SK-N-SH treated with all-trans-retinoic acid at 6 μM for 48 hours (cell line): ENCODE measurements around the gene NPAS2.

Experiments
- ATAC-seq: fragments of 200-7000 bp; cut with Tn5 transposase; 3 replicates; pipeline ENCODE4 v1.9.1; 2020; ENCODE audit warnings: mild to moderate bottlenecking, moderate library complexity
- ARNTL ChIP-seq: fragments of 450-650 bp; formaldehyde crosslinking; IDR thresholded peaks from 2 replicates; pipeline ENCODE4 v1.5.0; 2020; ENCODE audit warnings: low read depth, mild to moderate bottlenecking, moderate library complexity, borderline replicate concordance
- BACH2 ChIP-seq: fragments of 250-450 bp; sonication (Bioruptor Pico); IDR thresholded peaks from 2 replicates; pipeline ENCODE4 v1.9.0; 2021; ENCODE audit warnings: mild to moderate bottlenecking, borderline replicate concordance
- ESRRG ChIP-seq: fragments of 250-450 bp; sonication (Bioruptor Pico); IDR thresholded peaks from 2 replicates; pipeline ENCODE4 v1.6.1; 2021; ENCODE audit warnings: mild to moderate bottlenecking
- GLIS3 ChIP-seq: fragments of 250-450 bp; sonication (Bioruptor Pico); IDR thresholded peaks from 2 replicates; pipeline ENCODE4 v1.5.0; 2020; ENCODE audit warnings: mild to moderate bottlenecking, moderate library complexity
- ISL1 ChIP-seq: fragments of 250-450 bp; sonication (Bioruptor Pico); IDR thresholded peaks from 2 replicates; pipeline ENCODE4 v2.1.2; 2022; ENCODE audit warnings: mild to moderate bottlenecking, moderate library complexity
- OSR1 ChIP-seq: fragments of 250-450 bp; sonication (Bioruptor Pico); IDR thresholded peaks from 2 replicates; pipeline ENCODE4 v1.8.0; 2022; ENCODE audit warnings: moderate library complexity, mild to moderate bottlenecking, inconsistent platforms
- PPARA ChIP-seq: fragments of 250-450 bp; sonication (Bioruptor Pico); IDR thresholded peaks from 2 replicates; pipeline ENCODE4 v1.5.0; 2020; ENCODE audit warnings: mild to moderate bottlenecking, borderline replicate concordance
- SNAI2 ChIP-seq: fragments of 250-450 bp; sonication (Bioruptor Pico); IDR thresholded peaks from 2 replicates; pipeline ENCODE4 v1.5.0; 2020; ENCODE audit warnings: mild to moderate bottlenecking, moderate library complexity
- TCF4 ChIP-seq: fragments of 250-450 bp; sonication (Bioruptor Pico); IDR thresholded peaks from 2 replicates; pipeline ENCODE4 v1.8.0; 2021; ENCODE audit warnings: mild to moderate bottlenecking, moderate library complexity, borderline replicate concordance
- TOX ChIP-seq: fragments of 250-450 bp; sonication (Bioruptor Pico); IDR thresholded peaks from 2 replicates; pipeline ENCODE4 v1.8.0; 2021; ENCODE audit warnings: mild to moderate bottlenecking, moderate library complexity, borderline replicate concordance
- ZC3H10 ChIP-seq: fragments of 250-450 bp; sonication (Bioruptor Pico); IDR thresholded peaks from 2 replicates; pipeline ENCODE4 v1.5.1; 2021; ENCODE audit warnings: mild to moderate bottlenecking, moderate library complexity
- ZFP3 ChIP-seq: fragments of 250-450 bp; sonication (Bioruptor Pico); IDR thresholded peaks from 2 replicates; pipeline ENCODE4 v1.5.0; 2020; ENCODE audit warnings: mild to moderate bottlenecking, moderate library complexity
- ZNF565 ChIP-seq: fragments of 450-650 bp; formaldehyde crosslinking; conservative IDR thresholded peaks from 2 replicates; pipeline ENCODE4 v1.5.0; 2020; ENCODE audit warnings: low read depth, mild to moderate bottlenecking, moderate library complexity
- ZNF70 ChIP-seq: fragments of 450-650 bp; formaldehyde crosslinking; IDR thresholded peaks from 2 replicates; pipeline ENCODE4 v1.5.0; 2020; ENCODE audit warnings: mild to moderate bottlenecking, moderate library complexity
- ZNF8 ChIP-seq: fragments of 450-650 bp; formaldehyde crosslinking; IDR thresholded peaks from 2 replicates; pipeline ENCODE4 v1.5.0; 2020; ENCODE audit warnings: mild to moderate bottlenecking, moderate library complexity
- TF ChIP-seq, protein P1 (sequence below): fragments of 250-450 bp; sonication (Bioruptor Pico); IDR thresholded peaks from 2 replicates; pipeline ENCODE4 v1.5.0; 2020; ENCODE audit warnings: mild to moderate bottlenecking, moderate library complexity
- TF ChIP-seq, protein P2 (sequence below): fragments of 250-450 bp; sonication (Bioruptor Pico); IDR thresholded peaks from 2 replicates; pipeline ENCODE4 v1.8.0; 2021; ENCODE audit warnings: low read depth, mild to moderate bottlenecking, moderate library complexity, borderline replicate concordance
- TF ChIP-seq, protein P3 (sequence below): fragments of 250-450 bp; sonication (Bioruptor Pico); IDR thresholded peaks from 2 replicates; pipeline ENCODE4 v1.5.1; 2020; ENCODE audit warnings: low read depth, mild to moderate bottlenecking, moderate library complexity

The NPAS2 gene

DNA sequence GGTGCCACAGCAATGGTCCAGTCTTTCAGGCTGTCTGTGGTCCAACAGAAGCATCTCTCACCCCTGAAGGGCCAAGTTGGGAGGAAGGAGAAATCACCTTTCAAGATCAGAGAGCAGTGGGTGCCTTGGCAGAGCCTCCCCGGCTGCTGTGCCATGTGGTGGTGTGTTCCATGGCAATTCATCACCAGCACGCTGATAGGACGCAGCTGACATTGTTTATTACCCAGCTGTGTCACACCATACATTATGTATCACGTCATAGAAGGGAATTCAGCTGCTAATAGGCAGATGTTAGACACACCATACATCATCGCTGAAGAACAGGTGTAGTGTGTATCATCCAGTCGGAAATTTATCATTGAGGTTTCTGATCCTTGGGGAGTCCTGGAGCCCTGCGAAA is 152.5 kb downstream of the NPAS2 start:
- TF ChIP-seq, protein P1, sequence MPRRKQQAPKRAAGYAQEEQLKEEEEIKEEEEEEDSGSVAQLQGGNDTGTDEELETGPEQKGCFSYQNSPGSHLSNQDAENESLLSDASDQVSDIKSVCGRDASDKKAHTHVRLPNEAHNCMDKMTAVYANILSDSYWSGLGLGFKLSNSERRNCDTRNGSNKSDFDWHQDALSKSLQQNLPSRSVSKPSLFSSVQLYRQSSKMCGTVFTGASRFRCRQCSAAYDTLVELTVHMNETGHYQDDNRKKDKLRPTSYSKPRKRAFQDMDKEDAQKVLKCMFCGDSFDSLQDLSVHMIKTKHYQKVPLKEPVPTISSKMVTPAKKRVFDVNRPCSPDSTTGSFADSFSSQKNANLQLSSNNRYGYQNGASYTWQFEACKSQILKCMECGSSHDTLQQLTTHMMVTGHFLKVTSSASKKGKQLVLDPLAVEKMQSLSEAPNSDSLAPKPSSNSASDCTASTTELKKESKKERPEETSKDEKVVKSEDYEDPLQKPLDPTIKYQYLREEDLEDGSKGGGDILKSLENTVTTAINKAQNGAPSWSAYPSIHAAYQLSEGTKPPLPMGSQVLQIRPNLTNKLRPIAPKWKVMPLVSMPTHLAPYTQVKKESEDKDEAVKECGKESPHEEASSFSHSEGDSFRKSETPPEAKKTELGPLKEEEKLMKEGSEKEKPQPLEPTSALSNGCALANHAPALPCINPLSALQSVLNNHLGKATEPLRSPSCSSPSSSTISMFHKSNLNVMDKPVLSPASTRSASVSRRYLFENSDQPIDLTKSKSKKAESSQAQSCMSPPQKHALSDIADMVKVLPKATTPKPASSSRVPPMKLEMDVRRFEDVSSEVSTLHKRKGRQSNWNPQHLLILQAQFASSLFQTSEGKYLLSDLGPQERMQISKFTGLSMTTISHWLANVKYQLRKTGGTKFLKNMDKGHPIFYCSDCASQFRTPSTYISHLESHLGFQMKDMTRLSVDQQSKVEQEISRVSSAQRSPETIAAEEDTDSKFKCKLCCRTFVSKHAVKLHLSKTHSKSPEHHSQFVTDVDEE: no peak
- TF ChIP-seq ESRRG (CRISPR knock-in tag) (no peak), GLIS3 (CRISPR knock-in tag) (no peak)

DNA sequence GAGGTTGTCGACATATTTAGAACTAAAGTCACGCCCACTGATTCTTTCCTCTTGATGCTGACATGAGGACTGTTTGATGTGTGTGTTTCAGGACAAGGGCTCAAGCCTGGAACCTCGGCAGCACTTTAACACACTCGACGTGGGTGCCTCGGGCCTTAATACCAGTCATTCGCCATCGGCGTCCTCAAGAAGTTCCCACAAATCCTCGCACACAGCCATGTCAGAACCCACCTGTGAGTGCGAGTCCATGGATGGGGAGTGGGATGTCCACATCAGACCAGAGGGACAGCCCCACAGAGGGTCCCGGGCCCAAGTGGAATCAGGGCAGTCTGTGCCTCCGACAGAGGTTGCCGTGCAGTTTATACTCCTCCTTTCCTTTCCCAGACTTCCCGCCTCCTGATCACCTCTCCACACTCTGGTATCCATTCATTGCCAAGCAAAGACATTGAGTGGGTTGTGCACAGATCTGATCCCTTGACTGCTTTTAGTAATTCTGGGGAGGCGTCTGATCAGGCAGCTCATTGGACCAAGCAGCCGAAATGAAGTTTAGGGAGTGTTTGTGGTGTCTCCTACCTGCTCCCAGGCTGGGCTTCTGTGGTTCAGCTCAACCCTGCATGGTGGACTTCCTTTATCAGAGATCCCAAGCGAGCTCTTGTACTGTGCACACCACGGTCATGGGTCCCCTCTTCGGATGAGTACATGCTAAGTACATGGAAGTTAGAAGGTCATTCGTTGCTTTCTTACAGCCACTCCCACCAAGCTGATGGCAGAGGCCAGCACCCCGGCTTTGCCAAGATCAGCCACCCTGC is 155.0 kb downstream of the NPAS2 start:
- TF ChIP-seq ISL1 (CRISPR knock-in tag) (no peak), ZNF70 (no peak), ARNTL (CRISPR knock-in tag) (no peak)
- TF ChIP-seq, protein P2, sequence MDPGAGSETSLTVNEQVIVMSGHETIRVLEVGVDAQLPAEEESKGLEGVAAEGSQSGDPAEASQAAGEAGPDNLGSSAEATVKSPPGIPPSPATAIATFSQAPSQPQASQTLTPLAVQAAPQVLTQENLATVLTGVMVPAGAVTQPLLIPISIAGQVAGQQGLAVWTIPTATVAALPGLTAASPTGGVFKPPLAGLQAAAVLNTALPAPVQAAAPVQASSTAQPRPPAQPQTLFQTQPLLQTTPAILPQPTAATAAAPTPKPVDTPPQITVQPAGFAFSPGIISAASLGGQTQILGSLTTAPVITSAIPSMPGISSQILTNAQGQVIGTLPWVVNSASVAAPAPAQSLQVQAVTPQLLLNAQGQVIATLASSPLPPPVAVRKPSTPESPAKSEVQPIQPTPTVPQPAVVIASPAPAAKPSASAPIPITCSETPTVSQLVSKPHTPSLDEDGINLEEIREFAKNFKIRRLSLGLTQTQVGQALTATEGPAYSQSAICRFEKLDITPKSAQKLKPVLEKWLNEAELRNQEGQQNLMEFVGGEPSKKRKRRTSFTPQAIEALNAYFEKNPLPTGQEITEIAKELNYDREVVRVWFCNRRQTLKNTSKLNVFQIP: no peak
- no peak for ATAC-seq

More for the DNA sequence above, 152.5 kb downstream of the NPAS2 start:
- ATAC-seq: no peak

DNA sequence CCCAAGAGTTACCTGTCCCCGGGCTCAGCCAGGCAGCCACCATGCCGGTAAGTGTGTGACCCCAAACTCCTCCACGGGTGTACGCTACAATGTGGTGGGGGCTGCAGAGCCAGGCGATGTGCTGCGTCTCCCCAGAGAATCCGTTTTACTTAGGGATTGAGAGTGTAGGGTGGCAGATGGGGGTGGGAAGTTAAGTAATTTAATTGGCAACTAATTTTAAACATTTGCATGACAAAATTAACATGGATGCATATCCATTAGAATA is 155.5 kb downstream of the NPAS2 start:
- TF ChIP-seq GLIS3 (CRISPR knock-in tag): no peak
- no peak for TF ChIP-seq ZNF70
- no peak for ATAC-seq

DNA sequence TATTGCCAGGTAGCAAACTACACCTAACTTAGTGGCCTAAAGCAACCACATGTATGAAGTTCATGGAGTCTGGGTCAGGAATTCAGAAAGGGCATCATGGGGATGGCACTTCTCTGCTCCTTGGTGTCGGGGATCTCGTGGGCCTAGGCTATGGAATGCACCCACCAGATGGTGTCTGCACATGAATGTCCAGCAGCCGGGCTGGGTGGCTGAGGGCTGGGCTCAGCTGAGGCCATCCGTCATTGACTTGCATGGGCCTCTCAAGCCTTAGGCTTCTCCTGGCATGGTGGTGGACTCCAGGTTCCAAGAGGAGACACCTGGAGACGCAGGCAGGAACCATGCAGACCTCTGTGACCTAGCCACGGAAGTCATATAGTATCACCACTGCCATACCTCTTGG is 156.1 kb downstream of the NPAS2 start:
- no peak; the same call in 1 of the 3 replicates for ATAC-seq
- TF ChIP-seq ESRRG (CRISPR knock-in tag): no peak
- TF ChIP-seq PPARA (CRISPR knock-in tag): no peak
- no peak for TF ChIP-seq OSR1
- TF ChIP-seq GLIS3 (CRISPR knock-in tag): no peak
- no peak for TF ChIP-seq ARNTL (CRISPR knock-in tag)
- TF ChIP-seq TCF4: no peak
- no peak for TF ChIP-seq ZNF8
- no peak for TF ChIP-seq ZNF565 (CRISPR knock-in tag)
- TF ChIP-seq ZC3H10: no peak

DNA sequence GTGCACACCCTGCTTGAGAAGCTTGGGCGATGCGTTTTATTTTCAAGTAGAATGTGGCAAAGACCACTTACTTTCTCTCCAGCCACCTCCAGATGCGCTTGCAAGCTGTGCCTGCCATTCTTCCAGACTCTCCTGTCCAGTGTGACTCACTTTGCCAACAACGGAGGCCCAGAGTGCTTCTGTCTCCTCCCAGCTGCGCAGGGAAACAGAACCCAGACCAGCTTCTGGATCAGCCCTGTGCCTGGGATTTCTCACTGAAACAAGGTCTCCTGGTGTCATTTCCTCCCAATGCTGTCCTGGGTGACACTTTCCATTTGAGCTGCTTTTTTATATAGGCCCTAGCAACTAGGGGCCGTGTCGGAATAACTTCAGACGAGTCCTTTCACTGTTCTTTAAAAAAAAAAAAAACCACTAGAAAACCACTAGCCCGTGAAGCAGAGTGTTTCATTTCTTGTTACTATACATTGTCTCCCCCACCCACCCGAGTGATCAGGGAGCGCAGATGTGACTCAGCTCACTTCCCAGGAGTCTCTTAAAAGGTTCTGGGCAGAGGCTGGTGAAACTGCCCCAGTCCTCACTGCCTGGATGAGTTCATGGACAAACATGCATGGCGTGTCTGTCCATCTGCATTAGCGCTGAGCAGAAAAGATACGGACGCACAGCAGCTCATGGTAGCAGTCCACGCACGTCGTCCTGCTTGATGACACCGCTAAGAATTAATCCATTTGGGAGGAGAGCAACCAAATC is 156.9 kb downstream of the NPAS2 start:
- ATAC-seq: peak; percentile 90
- no peak for TF ChIP-seq GLIS3 (CRISPR knock-in tag)
- TF ChIP-seq ZC3H10: no peak
- TF ChIP-seq PPARA (CRISPR knock-in tag): no peak
- no peak for TF ChIP-seq ZNF70
- no peak for TF ChIP-seq ISL1 (CRISPR knock-in tag)
- no peak for TF ChIP-seq BACH2 (CRISPR knock-in tag)

DNA sequence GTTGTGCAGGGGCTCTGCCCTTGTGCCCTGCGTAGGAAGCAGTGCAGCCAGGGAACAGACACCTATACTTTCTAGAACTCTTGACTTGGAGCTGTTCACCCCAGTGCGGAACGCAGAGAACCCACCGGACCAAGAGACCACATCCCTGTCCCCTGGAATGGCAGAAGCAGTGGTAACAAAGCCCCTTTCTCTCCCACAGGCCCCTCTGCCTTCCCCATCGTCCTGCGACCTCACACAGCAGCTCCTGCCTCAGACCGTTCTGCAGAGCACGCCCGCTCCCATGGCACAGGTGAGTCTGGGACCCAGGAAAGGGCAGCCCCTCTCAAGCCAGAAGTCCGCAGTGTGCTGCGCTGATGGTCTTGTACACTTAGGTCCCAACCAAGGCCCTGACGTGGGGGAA is 157.6 kb downstream of the NPAS2 start:
- TF ChIP-seq SNAI2 (CRISPR knock-in tag) (no peak), ZNF8 (no peak), ZFP3 (CRISPR knock-in tag) (no peak), TCF4 (no peak), ARNTL (CRISPR knock-in tag) (no peak), ISL1 (CRISPR knock-in tag) (no peak), BACH2 (CRISPR knock-in tag) (no peak), ZNF565 (CRISPR knock-in tag) (no peak), ESRRG (CRISPR knock-in tag) (no peak), TOX (CRISPR knock-in tag) (no peak), OSR1 (no peak)
- TF ChIP-seq, protein P2: no peak
- TF ChIP-seq, protein P3, sequence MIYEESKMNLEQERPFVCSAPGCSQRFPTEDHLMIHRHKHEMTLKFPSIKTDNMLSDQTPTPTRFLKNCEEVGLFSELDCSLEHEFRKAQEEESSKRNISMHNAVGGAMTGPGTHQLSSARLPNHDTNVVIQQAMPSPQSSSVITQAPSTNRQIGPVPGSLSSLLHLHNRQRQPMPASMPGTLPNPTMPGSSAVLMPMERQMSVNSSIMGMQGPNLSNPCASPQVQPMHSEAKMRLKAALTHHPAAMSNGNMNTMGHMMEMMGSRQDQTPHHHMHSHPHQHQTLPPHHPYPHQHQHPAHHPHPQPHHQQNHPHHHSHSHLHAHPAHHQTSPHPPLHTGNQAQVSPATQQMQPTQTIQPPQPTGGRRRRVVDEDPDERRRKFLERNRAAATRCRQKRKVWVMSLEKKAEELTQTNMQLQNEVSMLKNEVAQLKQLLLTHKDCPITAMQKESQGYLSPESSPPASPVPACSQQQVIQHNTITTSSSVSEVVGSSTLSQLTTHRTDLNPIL (CRISPR knock-in tag): no peak
- no peak for ATAC-seq
